ENCODE measurements around the gene CCR7. TPM values are rescaled to one million over a fixed set of nuclear protein-coding genes. Genes with fewer than 3 reads are reported as not detected.
A peak's percentile ranks its signal among the peaks of the same experiment; 100 is the strongest.

Gene CCR7
- total and polyA plus RNA-seq, 2 of the 13 experiments (the other 11 are each of a cell fraction or from before 2014, with no cell fraction given) = 0.04 to 0.53 TPM

GRCh38 chr17:40551091-40551878 lies 14.0 kb downstream of the CCR7 start (continued):
- TF ChIP-seq MEF2D (CRISPR knock-in tag; IDR thresholded peaks at IDR 0.05) = peak; percentile 79
- no peak; the same call in none of the 2 replicates for TF ChIP-seq ZNF510 (CRISPR knock-in tag; IDR thresholded peaks at IDR 0.05; ENCODE audit: low read depth)
- TF ChIP-seq KDM6A (CRISPR knock-in tag; IDR thresholded peaks at IDR 0.05; ENCODE audit: low read depth) = peak; percentile 97
- peak; percentile 83 for TF ChIP-seq MED8 (CRISPR knock-in tag; IDR thresholded peaks at IDR 0.05; ENCODE audit: insufficient replicate concordance)
- peak; percentile 78; the same call in 1 of the 2 replicates for TF ChIP-seq GATA4 (IDR thresholded peaks at IDR 0.05; ENCODE audit: borderline replicate concordance, low read depth)
- TF ChIP-seq SYNCRIP (IDR thresholded peaks at IDR 0.05; ENCODE audit: insufficient read depth, low read depth, low read length) = no peak
- no peak for TF ChIP-seq PCBP2 (optimal IDR thresholded peaks at IDR 0.05; ENCODE audit: low read depth, low read length, poor library complexity, severe bottlenecking)
- TF ChIP-seq, protein P1, sequence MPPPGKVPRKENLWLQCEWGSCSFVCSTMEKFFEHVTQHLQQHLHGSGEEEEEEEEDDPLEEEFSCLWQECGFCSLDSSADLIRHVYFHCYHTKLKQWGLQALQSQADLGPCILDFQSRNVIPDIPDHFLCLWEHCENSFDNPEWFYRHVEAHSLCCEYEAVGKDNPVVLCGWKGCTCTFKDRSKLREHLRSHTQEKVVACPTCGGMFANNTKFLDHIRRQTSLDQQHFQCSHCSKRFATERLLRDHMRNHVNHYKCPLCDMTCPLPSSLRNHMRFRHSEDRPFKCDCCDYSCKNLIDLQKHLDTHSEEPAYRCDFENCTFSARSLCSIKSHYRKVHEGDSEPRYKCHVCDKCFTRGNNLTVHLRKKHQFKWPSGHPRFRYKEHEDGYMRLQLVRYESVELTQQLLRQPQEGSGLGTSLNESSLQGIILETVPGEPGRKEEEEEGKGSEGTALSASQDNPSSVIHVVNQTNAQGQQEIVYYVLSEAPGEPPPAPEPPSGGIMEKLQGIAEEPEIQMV (CRISPR knock-in tag; IDR thresholded peaks at IDR 0.05; ENCODE audit: low read depth) = no peak
- peak; percentile 67; the same call in 1 of the 2 replicates for TF ChIP-seq ZNF749 (CRISPR knock-in tag; IDR thresholded peaks at IDR 0.05; ENCODE audit: borderline replicate concordance)
- TF ChIP-seq MXD4 (CRISPR knock-in tag; IDR thresholded peaks at IDR 0.05) = 0 out of 2 replicates have a peak, but pooled peaks have one; percentile 49
- TF ChIP-seq PHF5A (CRISPR knock-in tag; IDR thresholded peaks at IDR 0.05; ENCODE audit: low read depth, unreplicated experiment) = peak; percentile 89
- peak; percentile 100 for TF ChIP-seq CEBPB (IDR thresholded peaks at IDR 0.05; ENCODE audit: borderline replicate concordance, low read depth, low read length)
- no peak for TF ChIP-seq SP2 (CRISPR knock-in tag; IDR thresholded peaks at IDR 0.05)
- peak; percentile 85 for TF ChIP-seq ZNF740 (CRISPR knock-in tag; IDR thresholded peaks at IDR 0.05)
- TF ChIP-seq, protein P2, sequence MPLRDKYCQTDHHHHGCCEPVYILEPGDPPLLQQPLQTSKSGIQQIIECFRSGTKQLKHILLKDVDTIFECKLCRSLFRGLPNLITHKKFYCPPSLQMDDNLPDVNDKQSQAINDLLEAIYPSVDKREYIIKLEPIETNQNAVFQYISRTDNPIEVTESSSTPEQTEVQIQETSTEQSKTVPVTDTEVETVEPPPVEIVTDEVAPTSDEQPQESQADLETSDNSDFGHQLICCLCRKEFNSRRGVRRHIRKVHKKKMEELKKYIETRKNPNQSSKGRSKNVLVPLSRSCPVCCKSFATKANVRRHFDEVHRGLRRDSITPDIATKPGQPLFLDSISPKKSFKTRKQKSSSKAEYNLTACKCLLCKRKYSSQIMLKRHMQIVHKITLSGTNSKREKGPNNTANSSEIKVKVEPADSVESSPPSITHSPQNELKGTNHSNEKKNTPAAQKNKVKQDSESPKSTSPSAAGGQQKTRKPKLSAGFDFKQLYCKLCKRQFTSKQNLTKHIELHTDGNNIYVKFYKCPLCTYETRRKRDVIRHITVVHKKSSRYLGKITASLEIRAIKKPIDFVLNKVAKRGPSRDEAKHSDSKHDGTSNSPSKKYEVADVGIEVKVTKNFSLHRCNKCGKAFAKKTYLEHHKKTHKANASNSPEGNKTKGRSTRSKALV (CRISPR knock-in tag; IDR thresholded peaks at IDR 0.05) = peak; percentile 68; the same call in 1 of the 2 replicates
- no peak for TF ChIP-seq SMARCE1 (IDR thresholded peaks at IDR 0.05; ENCODE audit: borderline replicate concordance)
- no peak for TF ChIP-seq IRF9 (CRISPR knock-in tag; IDR thresholded peaks at IDR 0.05; ENCODE audit: borderline replicate concordance)
- TF ChIP-seq SALL1 (CRISPR knock-in tag; IDR thresholded peaks at IDR 0.05) = peak; percentile 100
- peak; percentile 96 for TF ChIP-seq HOXA3 (CRISPR knock-in tag; IDR thresholded peaks at IDR 0.05)
- no peak for TF ChIP-seq SNAI1 (CRISPR knock-in tag; IDR thresholded peaks at IDR 0.05; ENCODE audit: borderline replicate concordance)
- peak in 1 of 2 experiments; percentile 96; a peak in 2 of 4 replicates for TF ChIP-seq ATF4 (CRISPR knock-in tag; IDR thresholded peaks at IDR 0.05)
